ENCODE results near the gene TUBB.
A peak's percentile ranks its signal among the peaks of the same experiment; 100 is the strongest.

TUBB gene

GRCh38 chr6:30719791-30720737 lies at the start of gene TUBB:
TUBB (plus strand) TSS chr6:30720352; CDS start chr6:30720507, 155 bp downstream.
- peak; percentile 92 for FAIRE-seq

GRCh38 chr6:30670760-30671527 lies 49.2 kb upstream of the TUBB start:
- FAIRE-seq = no peak

- FAIRE-seq = peak; percentile 94
These were observed 47.5 kb upstream of the TUBB start, which contains the start of gene DHX16 for GRCh38 chr6:30672445-30673253. DHX16 (minus strand) TSS chr6:30673006; CDS start chr6:30672841, 165 bp downstream.

GRCh38 chr6:30676660-30677285 lies 43.4 kb upstream of the TUBB start:
- no peak for FAIRE-seq

DNA sequence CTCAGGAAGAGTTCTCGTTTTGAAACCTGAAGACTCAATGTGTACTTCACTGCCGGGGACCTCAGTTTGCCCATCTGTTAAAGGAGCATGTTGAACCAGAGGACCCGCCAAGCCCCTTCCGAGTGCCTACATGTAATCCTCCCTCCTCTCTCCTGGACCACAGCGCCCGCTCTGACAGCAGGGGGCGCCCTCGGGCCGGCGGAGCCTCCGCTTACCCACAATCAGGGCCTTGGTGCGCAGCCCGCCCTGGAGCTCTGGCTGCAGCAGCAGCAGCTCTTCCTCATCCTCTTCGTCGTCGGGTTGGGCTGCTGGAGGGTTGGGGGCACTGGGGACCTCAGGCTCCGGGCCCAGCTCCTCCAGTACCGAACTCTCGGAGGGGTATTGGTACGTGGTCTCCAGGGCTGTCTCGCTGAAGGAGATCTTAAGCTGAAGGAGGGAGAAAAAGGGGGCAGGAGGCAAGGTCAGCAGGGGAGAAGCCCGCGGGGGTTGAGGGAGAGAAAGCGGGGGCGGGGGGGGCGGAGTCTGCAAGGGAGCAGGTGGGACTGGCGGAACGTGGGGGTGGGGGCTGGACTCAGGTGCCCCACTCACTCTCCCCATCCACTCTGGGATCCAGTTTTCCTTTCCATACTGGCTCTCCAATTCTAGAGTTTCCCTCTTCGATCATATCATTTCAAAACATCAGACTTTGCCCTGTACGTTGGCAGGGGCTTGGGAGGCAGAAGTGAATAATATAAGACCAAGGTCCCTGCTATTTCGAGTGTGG lies 41.0 kb upstream of the TUBB start:
- no peak for FAIRE-seq

DNA sequence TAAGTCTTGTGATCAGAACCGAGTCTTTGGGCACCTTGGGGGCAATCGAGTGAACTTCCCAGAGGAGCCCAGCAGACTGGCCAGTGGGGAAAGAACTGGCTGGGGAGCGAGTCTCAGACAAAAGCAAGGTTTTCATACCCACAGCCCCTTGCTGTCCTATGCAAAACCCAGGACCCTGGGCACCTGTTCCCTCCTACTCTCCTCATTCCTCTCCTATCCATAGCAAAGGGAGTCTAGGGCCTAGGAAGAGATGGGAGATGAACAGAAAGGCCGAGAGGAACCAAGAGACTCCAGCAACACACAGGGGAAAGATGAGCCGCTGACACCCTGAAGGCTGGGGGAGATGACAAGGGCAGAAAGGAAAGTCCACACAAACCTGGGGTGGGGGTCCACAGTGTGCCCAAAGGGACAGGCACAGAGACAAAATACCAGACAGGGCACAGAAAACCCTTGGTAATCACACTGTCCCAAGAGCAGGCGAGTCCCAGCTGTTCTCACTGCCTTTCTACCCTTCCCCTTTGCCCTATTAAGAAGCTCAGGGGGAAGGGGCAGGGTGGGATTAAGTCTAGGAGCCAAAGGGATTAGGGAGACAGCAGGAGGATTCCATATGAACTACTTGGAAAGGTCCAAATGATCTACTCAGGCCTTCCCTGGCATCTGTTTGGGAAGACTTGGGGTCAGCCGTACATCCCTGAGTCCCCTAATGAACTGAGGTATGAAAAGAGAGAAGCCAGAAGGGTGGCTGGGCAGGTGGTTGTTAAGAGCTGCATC lies 40.2 kb upstream of the TUBB start:
- no peak for FAIRE-seq

DNA sequence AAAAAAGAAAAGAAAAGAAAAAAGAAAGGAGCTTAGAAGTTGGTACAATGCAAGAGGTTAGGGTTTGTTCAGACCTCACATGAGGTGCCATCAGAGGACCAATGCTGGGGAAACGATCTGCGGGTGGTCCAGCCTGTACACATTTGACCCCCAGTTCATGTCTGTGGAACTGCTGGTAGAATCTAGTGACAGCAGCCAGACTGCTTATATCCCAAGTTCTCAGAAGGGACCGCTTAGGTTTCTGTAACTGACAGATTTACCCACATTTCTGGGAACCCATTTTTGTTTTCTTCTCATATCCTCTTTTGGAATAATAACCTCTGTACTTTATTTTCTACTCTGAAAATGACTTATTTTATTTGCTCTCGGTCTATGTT lies 38.4 kb upstream of the TUBB start:
- FAIRE-seq = no peak

GRCh38 chr6:30682143-30683117 lies 37.7 kb upstream of the TUBB start:
- FAIRE-seq = no peak

- no peak for FAIRE-seq
These were observed 36.8 kb upstream of the TUBB start for GRCh38 chr6:30683183-30683979.

- FAIRE-seq = no peak
These were observed 36.2 kb upstream of the TUBB start for GRCh38 chr6:30683980-30684338.

DNA sequence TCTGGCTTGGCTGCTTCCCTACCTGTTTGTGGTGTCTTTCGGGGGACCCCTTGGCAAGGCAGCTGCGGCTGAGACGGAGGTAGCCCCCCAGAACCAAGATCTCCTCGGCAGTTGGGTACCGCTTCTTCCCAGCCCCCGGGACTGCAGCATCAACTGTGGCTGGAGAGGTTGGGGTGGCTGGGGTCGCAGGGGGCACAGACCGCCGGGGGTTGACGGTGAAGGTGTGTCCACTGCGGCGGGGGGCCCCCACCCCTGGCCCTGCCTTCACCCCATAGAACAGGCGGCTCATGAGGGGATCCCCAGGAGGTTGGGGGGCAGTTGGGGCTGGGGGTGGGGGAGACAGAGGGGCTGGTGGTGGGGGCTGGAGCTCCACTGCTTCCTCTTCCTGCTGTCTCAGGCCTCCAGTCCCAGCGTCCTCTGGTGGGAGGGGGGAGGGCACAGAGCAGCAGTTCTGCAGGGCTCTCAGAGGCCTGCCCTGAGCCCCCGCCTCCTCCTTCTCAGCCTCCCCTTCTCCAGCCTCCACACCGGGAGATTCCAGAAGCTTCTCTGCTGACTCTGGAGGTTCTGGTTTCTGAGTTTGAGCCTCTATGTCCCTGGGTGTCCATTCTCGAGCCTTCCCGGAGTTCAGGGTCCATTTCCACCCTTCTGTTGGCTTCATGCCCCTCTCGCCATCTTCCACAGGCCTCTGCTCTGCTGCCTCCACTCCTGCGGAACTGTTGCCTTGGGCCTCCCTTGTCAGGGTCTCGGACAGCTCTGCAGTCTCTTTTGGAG lies 35.6 kb upstream of the TUBB start:
- FAIRE-seq = no peak

DNA sequence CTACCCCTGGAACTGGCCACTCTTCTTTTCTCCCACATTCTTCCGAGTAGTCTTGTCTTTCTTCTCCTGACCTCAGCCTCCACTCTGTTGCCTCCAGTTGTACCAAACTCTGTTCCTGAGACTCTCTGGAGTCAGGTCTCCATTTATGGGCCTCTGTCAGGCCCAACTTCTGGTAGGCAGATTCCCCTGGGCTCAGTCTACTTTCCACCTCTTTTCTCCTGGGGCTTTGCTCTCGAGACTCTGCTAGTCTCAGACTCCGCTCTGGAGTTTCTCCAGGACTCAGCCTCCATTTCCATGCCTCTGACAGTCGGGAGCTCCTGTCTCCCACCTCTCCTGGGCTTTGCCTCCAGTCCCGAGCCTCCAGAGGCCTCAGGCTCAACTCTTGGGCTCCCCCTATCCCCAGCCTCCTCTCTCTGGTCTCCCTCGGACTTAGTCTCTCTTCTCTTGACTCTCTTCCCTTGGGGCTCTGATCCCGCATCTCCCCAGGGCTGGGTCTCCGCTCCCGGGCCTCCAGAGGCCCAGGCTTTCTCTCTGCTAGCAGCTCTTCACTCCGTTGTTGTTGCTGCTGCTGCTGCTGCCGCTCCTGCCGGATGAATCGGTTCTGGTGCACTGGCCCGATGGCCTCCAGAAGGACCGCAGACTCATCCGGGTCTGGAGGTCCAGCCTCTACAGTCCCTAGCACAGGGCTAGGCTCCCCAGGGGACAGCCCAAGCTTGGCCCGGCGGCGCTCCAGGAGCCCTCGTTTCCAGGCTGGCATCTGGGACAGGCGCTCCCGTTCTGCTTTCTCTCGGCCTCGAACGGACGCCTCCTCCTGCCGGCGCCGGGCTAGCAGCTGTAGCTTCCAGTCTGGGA lies 34.8 kb upstream of the TUBB start:
- no peak for FAIRE-seq

DNA sequence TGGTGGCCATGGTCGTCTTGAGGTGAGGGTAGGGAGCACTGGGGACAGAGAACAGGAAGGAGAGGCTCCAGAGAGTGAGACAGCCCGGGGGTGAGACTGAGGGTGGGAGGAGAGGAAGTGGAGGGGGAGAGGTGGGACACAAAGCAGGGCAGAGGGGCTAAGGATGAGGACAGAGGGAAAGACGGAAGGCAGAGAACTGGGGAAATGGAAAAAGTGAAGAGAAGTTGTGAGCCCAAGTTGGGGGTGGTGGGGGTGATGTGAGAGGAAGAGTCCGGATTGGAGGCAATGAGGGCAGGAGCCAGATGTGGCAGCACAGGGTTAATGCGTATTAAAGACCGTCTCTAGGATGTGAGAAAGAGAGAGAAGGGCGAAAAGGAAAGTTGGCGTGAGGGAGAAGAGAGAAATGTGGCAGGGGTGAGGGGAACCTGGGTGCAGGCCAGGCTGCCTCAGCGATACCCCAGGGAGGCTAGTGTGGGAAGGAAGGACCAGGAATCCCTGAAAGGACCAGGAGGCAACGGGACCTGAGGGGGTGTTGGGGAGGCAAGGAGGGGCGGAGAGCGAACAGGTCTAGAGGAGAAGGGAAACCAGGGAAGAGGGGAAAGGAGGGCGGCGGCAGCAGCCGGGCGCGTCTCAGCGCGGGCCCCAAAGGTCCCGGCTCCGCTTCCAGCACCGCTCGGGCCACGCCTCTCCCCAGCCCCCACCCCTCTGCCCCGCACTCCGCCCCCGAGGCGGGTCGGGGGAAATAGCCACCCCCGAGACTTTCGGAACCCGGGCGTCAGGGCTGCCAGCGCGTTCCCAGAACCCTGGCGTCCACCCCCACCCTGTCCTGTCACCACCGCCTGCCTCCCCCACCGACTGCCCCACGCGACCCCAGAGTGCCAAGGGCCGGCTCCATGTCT lies 33.9 kb upstream of the TUBB start, which contains the start of gene PPP1R18:
TSS of gene PPP1R18 (minus strand) at position 637 of the 899 bp plus-strand sequence. CDS start at position 10, 627 bp downstream.
- no peak for FAIRE-seq

DNA sequence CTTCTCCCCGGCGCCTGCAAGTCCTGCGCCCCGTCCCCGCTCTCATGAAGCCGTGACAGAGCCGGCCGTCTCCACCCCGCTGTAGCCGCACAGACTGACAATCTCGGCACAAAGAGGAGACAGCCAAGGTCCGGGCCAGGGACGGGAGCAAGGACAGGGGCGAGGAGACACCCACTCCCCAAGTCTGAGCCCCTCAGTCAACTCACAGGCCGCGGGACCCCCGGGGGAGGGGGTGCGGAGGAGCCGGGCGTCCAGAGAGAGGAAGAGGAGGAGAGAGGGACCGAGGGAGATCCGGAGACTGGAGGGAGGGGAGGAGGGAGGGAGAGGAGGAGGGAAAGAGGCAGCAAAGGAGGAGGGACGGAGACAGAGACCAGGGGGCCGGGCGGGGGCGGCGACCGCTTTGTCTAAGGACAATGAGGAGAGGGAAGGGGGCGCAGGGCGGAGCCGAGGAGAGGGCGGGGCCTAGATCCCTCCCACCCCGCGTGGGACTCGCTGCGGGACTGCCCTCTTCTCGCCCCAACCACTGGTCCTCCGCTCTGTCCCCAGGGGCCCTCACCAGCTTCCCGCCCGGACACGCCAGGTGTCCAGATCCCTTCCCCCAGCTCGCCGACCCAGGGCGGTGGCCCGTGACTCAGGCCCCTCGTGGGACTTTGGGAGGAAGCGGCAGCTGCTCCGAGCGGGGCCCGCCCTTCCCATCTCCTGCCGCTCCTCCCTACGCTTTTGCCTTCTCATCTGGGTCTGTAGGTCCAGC lies 33.1 kb upstream of the TUBB start:
- FAIRE-seq = no peak

All from A204.1 (cell line).